T-helper 1 cell (primary cell): ENCODE data around the gene CAMTA1.
"Not testable (repeated sequence)": the region's sequence is repeated elsewhere in the genome, so short reads cannot be mapped to it uniquely, and the experiment has no call there.

Experiments used
- DNase-seq, 5 donors: peaks; one replicate each; pipeline ENCODE4 v3.0.0-alpha.2; 2012 to 2020

The CAMTA1 gene

DNA sequence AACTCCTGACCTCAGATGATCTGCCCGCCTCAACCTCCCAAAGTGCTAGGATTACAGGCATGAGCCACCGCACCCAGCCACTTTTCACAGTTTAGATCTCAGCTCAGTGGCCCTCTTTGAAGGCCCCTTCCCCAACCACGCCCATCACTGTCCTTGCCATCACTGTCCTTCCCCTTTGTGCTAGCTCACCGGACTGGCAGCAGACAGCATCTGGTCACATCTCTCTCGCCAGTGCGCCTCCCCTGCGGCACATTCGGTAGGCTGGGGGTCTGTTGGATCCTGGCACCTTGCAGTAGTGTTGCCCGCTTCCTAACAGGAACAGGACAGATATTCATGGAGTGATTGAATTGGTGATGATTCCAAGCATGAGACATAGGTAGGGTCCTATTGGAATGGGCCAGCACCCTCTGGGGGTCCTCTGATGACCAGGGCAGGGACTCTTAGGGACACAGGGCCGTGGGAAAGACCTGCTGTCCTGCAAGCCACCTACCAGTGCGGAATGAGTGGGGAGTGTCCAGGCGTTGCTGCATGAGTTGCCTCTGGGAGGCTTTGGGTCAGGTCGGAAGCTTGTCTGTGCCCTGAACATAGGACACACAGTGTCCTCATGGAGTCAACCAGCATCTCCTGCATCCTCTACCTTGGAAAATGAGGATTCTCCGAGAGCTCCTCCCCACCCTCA, 807.0 kb downstream of the CAMTA1 start:
- DNase-seq, result no peak

DNA sequence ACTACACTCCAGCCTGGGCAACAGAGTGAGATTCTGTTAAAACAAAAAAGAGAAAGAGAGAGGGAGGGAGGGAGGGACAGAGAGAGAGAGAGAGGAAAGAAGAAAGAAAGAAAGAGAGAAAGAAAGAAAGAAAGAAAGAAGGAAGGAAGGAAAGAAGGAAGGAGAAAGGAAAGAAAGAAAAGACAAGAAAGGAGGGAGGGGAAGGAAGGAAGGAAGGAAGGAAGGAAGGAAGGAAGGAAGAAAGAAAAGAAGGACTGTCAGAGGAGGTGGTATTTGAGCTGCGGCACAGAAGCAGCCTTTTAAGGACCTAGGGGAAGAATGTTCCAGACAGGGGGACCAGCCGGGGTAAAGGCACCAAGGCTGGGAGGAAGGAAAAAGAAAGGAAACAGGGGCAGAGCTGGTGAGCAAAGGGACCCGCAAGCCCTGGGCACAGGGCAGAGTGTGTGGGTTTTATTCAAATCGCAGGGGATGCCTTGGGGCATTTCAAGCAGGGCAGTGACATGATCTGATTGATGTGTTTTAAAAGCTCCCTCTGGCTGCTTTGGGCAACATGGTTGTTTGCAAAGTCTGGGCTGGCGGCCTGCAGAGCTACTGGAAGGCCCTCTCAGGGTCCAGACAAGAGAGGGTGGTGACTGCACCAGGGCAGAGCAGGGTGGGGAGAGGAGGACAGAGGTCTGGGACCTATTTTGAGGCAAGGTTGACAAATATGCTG, 808.9 kb downstream of the CAMTA1 start:
- no peak for DNase-seq

DNA sequence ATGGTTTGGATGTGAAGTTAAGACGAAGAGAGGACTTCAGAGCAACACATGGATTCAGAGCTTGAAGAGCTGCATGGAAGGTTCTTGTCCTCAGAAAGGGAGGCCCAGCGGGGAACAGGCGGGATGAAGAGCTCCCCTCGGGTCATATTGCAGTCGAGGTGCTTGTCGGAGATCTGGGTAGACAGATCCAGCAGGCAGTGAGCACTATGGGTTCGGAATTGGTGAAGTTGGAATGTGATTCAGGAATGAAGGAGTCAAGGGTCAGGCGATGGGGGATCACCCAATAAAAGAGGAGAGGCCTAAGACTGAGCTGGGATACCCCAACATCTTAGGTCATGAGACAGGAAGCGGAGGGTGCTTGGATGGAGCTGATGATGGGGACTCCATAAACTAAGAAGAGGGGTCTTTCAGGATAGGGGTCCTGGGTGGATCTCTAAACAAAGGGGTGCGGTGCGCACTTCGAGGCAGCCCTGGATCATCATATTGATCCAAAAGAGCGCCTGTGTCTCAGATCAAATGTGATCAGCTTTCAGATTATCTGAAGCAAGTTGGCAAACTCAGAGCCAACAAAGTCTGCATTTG, 809.6 kb downstream of the CAMTA1 start:
- no peak for DNase-seq

DNA sequence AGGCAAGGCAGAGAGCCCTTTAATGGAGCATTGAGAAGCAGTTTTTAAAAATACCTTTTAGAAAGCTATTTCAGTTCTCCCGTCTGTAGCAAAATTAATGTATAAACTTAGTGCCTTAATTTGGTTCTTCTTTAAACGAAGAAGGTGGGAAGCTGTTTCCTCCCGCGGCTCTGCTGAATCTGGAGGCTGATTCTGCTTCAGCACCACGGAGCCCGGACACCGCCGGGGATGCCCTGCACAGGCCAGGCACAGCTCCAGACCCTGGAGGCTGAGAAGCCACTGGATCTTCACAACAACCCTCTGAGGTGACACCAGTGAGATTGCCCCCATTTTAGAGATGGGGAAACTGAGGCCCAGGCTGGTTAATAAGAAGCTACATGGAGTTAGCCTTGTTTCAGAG, 810.1 kb downstream of the CAMTA1 start:
- DNase-seq, result no peak

DNA sequence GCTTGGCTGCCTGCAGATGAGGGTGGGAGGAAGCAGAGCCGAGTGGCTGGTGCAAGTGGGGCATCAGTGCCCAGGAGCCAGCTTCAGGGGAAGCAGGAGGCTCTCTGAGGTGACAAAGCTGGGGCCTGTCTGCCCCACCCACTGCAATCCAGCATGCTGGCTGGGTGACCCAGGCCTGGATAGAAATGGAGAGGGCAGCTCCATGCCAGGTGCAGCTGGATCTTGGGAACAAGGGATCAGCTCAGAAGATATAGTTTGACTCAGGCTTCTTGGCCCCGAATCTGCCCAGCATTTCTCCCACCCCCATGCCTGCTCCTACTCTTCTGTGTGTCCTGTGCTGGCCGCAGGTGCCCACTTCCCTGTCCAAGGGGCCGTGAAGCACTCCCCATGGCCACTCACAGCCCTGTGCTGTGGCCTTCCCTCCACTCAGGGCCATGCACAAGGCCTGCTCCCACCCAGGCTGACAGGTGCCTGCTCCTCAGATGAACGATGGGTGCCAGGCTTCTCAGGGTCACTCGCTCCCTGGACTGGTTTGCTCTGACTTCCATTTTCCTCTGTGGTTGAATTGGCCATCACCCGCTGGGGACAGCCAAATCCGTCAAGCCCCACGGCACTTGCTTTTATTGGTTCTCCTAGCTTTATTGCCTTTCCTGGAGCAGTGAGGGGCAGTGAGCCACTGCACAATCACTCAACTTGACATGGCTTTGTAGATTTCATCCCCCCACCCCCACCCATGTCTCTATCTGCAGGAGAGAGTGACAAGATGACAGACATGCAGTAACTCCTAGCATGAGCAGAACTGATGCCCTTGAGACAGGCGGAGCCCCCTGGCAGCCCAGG, 811.1 kb downstream of the CAMTA1 start:
- DNase-seq, result no peak

DNA sequence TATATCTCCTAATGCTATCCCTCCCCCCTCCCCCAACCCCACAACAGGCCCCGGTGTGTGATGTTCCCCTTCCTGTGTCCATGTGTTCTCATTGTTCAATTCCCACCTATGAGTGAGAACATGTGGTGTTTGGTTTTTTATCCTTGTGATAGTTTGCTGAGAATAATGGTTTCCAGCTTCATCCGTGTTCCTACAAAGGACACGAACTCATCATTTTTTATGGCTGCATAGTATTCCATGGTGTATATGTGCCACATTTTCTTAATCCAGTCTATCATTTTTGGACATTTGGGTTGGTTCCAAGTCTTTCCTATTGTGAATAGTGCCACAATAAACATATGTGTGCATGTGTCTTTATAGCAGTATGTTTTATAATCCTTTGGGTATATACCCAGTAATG, 812.8 kb downstream of the CAMTA1 start:
- not testable (repeated sequence) for DNase-seq

DNA sequence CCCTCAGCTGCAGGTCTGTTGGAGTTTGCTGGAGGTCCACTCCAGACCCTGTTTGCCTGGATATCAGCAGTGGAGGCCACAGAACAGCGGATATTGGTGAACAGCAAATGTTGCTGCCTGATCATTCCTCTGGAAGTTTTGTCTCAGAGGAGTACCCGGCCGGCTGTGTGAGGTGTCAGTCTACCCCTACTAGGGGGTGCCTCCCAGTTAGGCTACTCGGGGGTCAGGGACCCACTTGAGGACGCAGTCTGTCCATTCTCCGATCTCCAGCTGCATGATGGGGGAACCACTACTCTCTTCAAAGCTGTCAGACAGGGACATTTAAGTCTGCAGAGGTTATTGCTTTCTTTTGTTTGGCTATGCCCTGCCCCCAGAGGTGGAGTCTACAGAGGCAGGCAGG, 819.7 kb downstream of the CAMTA1 start:
- not testable (repeated sequence) for DNase-seq

DNA sequence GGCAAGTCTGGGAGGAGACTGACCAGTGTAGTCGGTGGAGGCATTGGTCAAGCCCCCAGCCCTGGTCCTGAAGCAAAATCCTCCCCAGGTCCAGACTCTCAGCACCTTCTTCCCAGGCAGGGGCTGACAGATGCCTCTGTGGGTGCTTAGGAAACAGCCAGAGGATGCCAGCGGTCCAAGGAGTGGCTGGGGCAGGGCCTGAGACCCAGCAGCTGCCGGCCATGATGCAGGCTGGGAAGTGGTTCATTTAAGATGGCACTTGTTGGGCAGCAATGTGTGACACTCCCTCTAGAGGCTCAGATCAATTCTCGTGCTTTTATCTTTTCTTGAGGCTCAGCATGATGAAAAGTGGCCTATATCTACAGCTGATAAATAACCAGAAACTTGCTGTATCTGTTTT, 820.8 kb downstream of the CAMTA1 start:
- no peak for DNase-seq

DNA sequence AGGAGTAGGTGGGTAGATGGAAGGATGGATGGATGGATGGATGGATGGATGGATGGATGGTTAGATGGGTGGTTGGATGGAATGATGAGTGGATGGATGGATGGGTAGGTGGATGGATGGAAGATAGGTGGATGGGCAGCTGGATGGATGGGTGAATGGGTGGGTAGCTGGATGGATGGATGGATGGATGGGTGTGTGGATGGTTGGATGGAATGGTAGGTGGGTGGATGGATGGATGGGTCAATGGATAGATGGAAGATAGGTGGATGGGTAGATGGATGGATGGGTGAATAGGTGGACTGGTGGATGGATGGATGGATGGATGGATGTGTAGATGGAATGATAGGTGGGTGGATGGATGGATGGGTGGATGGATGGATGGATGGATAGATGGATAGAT, 821.8 kb downstream of the CAMTA1 start:
- DNase-seq, result no peak

DNA sequence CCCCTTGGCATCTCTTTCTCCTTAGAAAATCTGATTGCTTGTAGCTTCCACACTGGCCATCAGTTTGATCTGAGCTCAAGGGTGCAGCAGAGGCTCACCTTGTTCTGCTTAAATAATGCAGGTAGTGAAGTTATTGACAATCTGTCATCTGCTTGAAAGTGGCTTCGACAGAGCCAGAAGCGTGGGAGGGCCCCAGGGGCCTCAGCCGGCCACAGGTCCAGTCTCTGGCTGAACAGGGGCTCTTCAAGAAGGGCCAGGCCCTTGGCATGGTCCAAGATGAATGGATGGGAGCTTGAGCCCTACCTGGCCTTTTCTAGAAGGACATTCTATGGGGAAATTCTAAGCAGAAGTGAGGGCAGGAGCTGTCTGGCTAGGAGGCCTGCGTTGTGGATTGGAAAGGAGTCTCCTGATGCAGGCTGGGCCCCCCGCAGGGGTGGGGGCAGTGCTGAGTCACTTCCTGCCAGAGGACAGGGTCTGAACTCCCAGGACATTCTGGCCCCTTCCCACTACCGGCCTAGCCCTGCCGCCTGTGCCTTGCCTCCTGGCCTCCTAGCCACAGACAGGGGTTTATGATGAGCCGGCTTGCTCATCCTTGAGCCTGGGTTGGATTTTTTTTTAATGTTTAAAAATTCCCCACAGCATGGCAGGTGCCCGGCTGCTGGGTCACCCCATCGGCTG, 823.5 kb downstream of the CAMTA1 start:
- DNase-seq, result no peak

DNA sequence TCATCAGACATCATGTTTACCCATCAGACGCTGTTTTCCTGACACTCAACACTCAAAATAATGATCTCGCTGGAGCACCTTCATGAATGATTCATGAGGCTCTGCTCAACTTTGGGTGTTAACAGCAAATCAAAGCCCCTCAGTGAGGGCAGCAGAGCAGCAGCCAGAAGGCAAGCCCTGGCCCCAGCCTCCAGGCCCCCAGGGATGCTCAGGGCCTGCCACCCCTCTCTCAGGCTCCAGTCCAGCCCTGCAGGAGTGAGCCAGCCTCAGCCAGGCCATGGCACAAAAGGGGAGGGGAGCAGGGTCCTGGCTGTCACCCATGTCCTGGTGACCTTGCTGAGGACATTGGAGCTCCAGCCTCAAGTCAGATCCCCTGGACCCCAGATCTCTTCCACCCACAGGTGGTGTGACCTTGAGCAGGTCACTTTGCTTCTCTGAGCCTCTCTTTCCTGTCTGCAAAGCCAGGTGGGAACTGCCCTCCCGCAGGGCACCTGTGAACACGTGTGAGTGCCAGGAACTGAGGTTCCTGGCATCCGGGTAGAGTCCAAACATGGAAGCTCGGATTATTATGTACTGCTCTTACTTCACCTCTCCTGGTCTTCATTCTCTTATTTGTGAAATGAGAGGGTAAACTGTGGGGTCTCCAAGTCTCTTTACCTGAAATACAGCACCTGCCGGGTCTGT, 824.2 kb downstream of the CAMTA1 start:
- no peak for DNase-seq

DNA sequence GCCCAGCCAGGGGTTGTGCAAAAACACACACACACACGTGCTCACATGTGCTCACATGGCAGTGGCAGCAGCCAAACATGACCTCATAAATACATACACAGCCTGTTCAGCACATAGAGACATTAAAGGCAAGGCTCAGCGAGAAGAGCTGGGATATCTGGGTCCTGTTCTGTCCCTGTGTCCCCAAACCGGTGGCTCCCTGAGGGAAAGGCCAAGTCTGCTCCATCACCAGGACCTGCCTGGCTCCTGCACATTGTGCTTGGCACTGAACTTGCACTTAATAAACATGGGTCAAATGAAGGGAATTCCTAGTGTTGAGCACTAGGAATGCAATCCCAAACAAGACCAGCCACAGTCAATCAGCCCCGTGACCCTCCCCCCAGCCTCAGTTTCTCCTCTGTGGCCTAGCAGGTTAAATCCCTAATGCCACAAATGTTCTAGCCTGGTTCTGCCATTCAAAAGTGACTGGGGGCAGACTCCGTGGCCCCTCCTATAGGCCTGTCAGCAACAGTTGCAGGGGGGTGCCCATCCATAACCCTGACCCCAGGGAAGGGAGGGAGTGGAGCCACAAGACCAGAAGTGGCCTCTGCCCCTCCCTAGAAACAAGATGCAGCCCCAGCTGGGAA, 825.0 kb downstream of the CAMTA1 start:
- DNase-seq, result no peak

DNA sequence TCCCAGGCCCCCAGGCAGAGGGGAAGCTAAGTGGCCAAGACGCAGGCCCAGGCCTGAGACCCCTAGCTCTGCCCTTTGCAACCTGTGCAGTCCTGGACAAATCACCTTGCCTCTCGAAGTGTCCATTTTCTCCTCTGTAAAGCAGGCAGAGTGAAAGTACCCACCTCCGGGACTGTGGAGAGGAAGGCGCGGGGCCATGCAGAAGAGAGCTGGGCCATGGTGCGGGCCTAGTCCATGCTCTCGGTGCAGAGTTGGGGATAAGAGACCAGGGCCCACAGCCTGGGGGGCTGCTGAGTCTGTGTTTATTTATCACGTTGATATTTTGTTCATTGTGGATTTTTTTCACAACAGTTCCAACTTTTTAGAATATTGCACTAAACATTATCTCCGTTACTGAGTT, 825.7 kb downstream of the CAMTA1 start:
- DNase-seq, result no peak

DNA sequence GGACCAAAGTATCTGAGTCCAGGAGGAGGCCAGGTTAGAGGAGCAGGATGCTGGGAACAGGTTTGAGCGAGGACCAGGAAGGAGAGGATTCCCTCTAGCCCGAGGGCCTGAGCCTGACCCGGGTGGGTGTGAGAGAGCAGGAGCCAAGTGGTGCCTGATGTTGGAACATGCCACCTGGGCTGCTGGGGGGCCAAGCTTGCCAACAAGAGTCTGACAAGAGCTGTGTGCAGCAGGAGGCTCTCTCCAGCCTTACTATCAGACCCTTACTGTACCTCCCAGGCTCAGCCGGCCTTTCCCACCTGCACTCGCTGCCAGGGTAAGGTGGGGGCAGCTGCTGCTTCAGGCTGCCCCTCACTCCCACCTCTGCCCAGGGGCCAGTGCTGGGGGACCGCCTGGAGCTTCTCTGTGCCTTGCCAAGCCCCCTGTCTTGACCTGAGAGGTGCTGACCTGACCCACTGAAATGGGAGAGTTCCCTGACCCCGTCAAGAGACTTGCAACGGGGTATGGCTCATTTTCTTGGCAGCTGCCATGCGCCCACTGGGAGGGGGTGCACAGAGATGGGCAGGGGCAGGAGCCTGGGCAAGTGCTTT, 826.3 kb downstream of the CAMTA1 start:
- no peak for DNase-seq

DNA sequence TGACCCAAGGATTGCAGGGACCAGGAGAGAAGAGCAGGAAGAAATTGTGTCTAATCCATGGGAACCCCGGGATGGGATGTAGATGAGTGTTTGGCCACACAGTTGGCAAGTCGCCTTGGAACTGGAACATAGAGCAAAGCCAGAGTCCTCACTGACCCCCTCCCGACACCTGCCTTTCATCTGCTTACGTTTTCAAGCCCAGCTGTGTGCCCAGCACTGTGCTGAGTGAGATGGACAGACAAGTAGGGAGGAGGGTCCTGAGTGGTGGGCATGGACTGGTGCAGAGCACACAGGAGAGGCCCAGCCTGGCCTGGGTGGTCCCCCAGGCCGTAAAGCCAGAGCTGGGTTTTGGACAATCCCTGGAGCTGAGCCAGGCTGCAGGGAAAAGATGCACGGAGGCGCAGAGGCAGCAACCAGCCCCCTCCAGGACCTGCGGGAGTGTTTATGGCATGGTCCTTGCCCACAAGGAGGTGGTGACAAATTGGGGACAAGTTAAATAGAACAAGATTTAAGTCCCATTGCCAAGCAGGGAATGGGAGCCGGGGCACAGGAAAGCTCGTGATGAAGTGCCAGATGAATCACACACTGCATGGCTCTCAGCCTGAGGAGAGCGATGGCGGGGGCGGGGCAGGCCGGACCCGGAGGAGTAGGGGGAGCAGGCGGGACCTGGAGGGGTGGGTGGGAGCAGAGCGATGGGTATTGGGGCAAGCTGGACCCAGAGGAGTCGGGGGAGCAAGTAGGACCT, 828.0 kb downstream of the CAMTA1 start:
- DNase-seq, result no peak

DNA sequence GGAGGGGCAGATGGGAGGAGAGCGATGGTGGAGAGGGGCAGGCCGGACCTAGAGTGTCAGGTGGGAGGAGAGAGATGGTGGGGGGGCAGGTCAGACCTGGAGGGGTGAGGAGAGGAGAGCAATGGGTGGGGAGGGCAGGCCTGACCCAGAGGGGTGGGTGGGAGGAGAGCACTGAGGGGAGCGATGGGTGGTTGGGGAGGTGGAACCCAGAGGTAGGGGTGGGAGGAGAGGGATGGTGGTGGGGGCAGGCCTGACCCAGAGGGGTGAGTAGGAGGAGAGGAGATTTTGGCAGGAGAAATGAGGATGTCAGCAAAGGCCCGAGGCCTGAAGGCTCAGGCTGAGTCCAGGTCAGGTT, 828.6 kb downstream of the CAMTA1 start:
- DNase-seq, result no peak

DNA sequence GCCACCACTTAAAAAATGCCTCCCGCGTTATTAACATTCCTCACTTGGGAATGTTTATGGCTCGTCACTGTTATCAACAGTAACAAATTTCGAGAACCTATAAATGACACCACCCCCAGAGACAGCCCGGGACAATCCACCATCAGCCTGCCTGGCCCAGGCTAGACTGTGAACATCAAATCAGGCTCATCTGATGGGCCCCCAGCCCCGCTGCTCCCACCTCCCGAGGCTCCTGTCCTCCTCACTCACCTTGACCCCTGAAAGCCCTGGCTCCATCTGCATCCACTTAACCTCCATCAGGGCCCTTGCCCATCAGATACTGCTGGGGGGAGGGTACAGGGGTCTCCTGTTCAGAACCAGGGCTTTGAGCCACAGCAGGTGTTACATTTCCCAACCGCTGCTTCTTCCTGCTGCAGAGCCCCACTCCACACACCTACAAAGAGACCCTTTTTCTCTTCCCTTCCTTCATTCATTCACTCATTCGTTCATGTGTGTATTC, 829.4 kb downstream of the CAMTA1 start:
- DNase-seq, result no peak

DNA sequence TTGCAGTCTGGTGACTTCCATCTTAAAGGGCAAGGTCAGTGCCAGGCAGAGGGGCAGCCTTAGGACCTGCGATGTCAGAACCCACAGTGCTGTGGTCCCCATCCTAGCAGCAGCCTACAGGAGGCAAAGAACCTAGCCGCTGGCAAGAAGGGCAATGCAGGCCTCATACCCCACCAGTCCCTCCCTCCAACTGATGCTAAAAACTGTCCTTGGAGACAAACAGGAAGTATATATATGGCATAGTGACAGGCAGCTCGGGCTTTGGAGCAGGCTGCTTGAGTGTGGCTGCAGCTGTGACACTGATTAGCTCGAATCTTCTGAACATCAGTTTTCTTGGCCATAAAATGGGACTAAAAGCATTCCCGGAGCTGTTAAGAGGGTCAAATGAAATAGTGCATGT, 829.9 kb downstream of the CAMTA1 start:
- no peak for DNase-seq

DNA sequence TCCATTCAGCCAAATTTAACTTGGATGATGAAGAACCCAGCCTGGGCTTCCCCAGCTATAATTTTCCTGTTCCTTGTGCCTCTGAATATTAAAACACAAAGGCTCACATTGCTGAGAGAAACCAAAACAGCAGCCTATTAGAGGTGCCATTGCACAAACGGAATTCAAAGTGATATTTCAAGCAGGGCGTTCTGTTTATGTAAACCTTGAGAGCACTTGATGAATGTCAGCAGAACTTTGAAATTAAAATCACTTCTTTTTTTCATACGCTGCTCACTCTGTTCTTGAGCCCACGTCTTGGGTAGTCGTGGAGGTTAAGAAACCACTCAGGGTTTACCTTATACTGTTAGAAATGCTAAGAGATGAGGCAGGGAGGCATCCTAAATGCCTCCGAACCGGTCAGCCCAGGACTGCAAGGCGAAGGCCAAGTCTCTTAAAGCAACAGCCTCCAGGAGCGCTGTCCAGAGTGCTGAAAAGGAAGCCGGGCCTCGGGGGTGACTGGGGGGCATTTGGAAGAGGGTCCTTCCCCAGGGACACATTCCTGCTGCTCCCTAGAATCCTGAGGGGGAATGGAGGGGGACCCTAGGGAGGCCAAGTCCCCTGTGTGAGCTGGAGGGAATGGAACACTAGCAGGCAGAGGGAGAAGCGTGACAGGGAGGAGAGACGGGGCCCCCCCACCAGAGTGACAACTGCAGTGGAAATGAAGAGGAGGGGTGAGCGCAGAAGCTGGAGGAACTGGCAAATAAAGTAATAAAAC, 831.0 kb downstream of the CAMTA1 start:
- peak in 1 of 5 donors; percentile 5 for DNase-seq

DNA sequence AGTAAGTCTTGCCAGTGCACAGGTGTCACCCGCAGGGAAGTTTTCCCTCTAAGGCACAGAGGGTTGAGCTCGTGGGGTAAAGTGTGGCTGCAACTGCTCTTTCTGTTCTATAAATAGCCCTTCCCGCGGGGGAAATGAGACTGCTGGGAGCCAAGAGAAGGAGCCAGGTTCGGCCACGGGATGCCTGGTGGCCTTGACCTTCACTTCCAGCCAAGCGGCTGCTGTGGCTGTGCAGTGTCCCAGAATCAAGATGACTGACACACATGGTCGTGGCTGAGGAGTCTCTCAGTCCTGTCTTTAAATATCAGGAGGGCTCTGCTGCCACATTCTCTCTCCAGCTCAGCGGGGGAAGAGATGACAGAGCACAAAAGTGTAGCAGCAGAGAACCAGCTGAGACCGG, 831.7 kb downstream of the CAMTA1 start:
- no peak for DNase-seq
